DMS 273 (cell line): ENCODE results near the gene SNAPC2.
"Not testable (repeated sequence)": the region's sequence is repeated elsewhere in the genome, so short reads cannot be mapped to it uniquely, and the experiment has no call there.

ENCODE experiments used
- DNase-seq: peaks from one replicate; lab custom pipeline; 2025; ENCODE audit not compliant: unreplicated experiment; lab: John Stamatoyannopoulos, UW

Gene SNAPC2

DNA sequence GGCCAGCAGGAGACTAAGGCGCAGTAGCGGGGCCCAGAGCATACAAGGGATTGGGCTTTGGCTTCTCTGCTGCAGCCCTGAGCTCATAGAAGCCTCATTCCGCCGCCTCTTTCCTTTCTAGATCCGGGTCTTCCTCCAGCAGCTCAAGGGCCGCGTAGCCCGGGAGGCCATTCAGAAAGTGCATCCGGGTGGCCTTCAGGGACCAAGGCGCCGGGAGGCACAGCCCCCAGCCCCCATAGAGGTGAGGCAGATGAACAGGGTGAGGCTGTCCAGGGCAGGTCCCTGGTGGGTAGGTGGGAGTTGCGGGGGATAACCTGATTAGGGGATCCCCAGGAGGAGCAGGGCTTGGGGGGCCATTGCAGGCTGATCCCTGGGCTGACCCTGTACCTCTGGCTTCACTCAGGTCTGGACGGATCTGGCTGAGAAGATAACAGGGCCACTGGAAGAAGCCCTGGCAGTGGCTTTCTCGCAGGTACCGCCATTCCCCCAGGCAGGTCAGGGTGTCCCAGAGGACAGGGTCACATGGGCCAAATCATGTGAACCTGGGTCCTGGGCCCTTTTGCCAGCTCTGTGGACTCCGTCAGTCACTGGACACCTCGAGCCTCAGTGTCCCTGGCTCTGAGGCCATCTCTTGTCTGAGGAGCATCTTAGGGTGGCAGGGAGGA lies 1.3 kb downstream of the SNAPC2 start:
- DNase-seq, result peak; percentile 75

DNA sequence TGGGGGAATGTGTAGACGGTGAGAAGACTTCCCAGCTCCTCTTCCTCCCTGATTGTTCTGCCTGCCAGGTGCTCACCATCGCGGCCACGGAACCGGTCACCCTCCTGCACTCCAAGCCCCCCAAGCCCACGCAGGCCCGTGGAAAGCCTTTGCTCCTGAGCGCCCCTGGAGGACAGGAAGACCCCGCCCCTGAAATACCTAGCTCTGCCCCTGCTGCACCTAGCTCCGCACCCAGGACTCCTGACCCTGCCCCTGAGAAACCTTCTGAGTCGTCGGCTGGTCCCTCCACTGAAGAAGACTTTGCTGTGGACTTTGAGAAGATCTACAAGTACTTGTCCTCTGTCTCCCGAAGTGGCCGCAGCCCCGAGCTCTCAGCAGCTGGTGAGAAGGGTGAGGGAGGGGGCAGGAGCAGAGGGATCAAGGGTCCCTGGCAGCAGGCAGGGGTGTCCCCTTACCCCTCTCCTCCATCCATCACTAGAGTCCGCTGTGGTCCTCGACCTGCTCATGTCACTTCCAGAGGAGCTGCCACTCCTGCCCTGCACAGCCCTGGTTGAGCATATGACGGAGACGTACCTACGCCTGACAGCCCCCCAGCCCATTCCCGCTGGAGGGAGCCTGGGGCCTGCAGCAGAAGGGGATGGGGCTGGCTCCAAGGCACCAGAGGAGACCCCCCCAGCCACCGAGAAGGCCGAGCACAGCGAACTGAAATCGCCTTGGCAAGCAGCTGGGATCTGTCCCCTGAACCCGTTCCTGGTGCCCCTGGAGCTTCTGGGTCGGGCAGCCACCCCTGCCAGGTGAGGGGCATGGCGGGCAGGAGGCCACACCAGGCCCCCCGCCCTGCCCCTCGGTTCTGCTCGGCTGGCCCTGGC lies 2.1 kb downstream of the SNAPC2 start:
- no peak for DNase-seq

DNA sequence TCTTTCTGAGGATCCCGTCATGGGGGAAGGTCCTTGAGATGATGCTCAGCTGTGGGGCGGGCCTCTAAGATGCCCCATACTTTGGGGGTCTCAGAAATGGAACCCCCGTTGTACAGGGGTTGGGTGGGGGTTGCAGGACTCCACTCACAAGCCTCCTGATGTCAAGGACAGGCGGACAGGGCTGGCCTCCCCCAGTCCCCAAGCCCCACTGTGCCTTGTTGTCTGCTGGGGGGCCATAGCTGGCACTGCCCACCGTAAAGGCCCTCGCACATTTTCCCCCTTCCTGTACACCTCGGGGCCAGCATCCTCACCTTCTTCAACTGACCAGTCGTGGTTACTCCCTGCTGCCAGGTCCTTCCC lies 2.7 kb downstream of the SNAPC2 start:
- no peak for DNase-seq

DNA sequence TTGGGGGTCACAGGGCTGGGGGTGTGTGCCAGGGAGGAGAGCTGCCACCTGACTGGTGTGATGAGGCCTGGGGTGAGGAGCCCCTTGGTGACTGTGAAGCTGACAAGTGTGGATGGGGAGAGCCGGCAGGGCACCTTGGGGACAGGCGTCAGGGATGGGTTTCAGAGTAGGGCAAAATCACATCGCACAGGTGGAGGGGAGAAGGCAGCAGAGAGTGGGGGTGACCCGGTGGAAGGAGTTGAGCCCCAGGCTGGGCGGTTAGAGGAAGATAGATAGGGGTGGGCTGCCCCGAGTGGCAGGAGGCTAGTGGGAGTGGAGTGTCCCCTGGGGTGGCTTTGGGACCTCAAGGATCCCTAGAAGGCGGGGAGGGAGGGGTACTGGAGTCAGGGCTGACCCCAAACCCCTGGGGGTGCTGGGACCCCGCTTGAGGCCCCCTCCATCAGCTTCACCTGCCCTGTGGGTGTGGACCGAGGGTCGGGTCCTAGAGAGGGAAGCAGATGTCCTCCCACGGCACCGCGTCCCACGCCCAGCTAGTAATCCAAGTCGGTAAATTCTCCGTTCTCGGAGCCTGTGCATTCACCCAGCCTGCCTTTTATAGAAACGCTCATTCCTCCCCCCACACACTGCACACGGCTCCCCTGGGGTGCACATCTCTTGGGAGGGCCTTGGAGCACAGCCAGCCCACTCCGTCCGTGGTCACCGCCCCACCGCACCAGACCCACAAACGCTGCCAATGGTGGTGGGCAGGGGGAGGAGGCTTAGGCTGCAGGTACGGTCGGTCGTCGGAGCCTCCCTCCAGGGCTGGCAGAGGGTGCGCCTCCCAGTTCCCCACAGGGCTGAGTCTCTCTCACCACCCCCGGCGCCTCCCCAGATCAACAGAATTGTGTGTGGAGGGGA lies 3.4 kb downstream of the SNAPC2 start:
- no peak for DNase-seq

DNA sequence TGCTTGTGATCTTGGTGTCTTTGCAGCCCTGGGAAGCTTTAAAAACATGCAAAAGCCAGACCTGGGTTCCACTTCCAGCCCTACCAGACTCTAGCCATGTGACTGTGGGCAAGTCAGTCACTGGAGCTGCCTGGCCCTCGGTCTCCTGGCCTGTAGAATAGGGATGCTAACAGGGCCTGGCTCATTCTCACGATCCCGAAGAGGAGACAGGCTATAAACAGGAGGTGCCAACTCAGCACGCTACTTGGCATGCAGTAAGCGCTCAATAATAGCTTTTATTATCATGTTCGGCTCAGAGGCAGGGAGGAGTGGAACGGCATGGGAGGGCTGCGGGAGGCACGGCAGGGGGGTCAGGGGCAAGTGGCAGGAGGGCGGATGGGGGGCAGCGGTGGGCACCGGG lies 4.1 kb downstream of the SNAPC2 start:
- DNase-seq, result peak; percentile 35

DNA sequence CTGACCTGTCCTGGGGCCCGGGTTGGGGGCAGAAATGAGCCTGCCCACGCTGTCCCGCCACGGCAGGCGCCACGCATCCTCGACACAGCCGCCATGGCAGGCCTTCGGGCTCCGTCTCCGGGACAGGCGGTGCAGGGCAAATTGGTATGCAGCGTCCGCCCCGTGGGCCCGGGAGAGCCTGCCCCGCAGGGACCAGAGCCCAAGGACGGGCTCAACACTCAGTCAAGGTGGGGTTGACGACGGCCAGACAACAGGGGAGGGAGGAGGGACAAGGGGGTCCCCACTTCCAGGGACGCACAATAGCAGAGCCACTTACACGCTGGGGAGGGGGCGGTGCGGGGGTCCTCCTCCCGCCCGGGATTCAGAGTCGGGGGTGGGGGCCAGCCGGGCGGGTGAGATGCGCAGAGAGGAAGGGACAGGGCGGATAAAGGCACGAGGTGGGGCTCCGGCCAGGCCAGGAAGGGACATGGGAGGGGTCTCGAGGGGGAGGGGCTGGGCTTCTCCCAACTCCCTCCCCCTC lies 4.6 kb downstream of the SNAPC2 start:
- no peak for DNase-seq

DNA sequence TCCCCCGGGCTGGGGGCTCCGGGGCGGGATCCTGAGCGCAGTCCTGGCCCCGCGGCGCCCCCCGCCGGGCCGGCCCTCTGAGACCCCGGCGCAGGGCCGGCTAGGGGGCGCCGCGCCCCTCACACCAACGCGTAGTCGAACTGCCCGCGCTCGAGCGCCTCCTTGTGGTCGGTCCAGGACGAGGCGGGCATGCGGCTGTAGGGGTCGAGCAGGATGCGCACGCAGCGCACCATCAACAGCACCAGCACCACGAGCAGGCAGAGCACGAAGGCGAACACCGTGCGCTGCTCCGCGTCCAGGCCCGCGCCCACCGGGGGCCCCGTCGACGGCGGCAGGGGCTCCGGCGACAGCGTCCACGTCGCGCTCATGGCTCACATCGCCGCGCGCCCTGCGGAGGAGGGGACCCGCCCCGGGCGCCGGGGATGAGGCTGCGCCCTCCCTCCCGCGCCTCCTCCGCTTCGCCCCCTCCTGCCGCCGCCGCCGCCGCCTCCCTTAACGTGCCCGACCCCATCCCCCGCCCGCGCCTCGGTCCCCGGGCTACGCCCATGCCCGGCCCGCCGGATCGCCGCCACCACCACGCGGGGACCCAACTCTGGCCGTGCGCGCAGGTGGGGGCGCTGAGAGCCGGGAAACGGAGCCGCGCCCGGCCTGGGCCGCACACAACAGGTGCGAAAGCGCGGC lies 5.2 kb downstream of the SNAPC2 start:
- DNase-seq, result peak; percentile 91

DNA sequence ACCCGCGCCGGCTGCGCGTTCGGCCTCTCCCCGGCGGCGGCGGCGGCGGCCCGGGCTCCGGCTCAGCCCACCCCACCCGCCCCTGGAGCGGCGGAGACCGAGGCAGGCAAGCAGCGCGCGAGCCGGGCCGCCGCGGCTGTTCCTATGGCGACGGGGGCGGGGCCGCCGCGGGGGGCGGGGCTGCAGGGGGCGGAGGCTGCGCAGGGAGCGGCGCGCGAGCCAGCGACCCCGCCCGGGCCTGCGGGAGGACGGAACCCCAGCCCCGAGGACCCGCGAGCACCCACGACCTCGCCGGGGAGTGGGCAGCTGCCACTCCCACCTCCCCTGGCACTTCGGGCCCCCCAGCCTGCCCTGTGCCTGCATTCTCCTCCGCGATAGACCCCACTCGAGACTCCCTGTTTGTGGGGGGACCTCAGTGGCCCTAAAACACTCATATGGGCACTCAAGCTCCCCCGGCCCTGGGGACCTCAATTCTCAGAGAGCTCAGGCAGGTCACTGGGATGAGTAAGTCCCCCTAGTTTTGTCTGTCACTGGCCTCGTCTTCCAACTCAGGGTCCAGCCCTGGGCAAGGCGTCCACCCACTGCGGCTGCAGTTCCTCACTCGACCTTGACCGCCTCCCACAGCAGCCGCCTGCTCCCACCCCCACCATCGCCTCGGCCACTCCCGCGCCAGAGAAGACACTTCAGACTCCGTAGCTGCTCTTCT lies 6.0 kb downstream of the SNAPC2 start, which contains the start of gene CTXN1:
Gene CTXN1, minus strand, starts transcription at position 115 of the 706 bp plus-strand sequence. CDS start 597 bp downstream, outside the sequence.
- DNase-seq, result peak; percentile 87

DNA sequence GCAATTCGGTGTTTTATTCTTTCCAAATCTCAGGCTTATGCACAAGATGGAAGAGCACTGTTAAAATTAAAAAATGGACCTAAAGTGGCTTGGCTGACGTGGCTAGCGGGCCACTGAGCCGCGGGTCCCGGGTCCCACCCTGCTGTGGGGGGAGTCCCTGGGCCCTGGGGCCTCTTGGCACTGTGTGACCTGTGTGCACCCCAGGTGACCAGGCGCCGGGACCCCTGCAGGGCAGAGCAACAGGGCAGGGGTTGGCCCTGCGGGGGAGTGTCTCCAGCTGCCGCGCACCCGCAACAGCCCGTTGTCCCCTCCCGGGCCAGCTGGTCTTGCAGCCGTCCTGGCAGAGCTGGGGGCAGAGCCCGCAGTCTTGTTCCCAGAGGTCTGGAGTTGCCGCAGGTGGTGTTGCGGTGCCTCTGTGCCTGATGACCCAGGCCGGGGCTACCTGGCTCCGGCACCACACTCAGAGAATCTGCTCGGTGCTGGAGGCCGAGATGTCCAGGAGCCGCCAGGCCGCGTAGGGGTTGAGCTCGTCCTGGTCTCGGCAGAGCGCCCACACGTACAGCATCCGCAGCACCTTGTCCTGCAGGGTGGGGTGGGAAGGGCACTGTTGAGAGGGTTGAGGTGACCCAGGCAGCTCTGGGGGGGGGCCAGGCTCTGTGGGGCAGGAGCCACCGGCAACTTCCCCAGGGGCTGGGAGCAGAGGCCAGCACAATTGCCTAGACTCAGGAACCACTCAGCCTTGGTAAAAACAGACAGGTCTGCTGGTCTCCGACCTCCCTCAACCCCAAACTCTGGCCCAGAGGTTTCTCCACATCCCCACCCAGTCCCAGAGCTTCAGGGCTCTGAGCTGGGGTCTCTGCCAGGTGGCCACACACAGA lies 6.8 kb downstream of the SNAPC2 start:
- DNase-seq, result peak; percentile 77

DNA sequence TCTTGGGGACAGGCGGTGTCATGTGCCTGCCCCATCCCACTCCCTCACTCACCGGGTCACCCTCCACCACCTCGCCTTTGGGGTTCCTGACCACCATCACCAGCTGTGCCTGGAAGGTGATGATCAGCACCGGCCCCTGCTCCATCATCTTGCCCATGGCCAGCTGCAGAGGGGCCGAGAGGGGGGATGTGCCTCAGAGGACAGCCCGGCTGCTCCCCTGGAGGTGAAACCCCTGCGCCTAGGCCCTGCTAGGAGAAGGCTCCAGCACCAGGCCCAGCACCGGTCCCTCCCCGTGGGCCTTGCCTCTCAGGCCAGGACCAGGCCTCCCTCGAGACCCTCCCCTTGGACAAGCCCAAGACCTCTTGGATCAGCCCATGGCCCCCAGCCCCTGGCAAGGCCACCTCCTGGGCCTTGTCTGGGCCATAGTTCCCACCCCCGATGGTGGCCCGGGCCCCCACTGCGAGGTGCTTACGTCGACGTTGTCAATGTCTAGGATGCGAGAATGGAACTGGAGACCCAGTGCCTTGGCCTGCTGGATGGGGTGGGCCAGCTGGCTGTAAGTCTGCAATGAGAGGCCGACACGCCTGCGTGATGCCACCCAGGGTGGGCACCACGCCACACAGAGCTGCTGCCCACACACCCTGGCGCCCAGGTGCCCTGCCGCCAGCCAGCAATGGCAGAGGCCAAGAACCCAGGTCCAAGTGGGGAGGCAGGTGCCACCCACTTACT lies 7.6 kb downstream of the SNAPC2 start:
- DNase-seq, result peak; percentile 45

DNA sequence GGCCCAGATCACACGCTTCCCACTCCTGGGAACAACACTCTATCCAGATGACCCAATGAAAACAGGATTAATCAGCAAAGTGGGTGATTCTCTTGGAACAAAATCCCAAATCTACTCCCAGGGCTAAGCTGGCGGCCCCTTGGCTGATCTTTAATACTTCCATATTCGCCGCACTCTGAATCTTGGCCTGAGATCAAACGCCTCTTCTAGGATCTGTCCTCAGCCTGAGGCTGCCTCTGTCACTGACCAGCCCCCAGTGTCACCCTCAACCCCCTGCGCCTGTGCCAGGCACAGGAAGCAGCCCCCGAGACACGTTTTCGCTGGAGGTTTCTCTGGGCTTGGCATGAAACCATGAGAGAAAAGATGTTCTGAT lies 8.2 kb downstream of the SNAPC2 start:
- peak; percentile 45 for DNase-seq

DNA sequence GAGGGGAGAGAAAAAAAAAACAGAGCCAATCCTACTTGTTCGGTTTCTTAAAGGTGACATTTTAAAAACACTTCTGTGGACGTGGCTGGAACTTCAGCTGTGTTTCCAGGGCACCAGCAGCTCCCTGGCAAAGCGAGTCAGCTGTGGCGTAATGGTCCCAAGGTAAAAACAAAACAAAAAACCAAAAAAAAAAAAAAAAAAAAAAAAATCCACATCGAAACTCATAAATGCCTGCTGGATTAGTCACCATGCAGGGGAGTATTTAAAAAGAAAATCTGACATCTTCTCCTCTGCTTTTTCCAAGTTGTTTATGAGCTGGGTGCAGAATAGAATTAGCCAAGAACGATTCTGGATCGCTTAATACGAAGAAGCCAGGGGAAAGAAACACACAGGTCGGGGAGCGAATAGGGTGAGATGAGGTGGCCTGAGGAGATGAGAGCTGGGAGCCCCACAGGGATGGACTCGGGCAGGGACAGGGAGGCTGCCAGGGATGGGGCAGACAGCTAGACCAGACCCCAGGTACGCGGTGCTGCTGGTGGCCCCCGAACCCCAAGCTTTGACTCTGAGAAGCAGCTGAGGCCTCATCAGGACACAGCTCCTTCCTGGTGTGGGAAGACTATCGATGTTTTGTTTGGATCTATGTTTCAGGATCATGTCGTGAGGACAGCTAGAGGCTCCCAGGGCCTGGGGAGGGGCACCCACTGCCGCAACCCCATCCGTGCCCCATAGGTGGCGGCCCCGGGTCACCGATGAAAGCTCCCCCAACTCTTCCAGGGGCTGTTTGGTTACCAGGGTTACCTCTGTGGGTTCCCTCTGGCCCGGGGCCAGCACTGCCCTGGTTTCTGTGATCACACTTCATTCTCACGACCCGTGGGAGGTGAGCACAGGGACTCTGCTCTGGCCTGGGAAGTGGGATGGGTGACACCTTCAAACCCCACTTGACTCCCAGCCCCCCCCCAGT lies 8.9 kb downstream of the SNAPC2 start:
- peak; percentile 85 for DNase-seq

DNA sequence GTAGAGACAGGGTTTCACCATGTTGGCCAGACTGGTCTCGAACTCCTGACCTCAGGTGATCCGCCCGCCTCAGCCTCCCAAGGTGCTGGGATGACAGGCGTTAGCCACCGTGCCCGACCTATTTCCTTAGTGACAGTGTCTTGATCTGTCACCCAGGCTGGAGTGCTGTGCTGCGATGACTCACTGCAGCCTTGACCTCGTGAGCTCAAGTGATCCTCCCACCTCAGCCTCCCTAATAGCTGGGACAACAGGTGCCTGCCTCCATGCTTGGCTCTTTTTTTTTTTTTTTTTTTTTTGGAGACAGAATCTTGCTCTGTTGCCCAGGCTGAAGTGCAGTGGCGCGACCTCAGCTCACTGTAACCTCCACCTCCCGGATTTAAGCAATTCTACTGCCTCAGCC lies 9.9 kb downstream of the SNAPC2 start:
- not testable (repeated sequence) for DNase-seq

DNA sequence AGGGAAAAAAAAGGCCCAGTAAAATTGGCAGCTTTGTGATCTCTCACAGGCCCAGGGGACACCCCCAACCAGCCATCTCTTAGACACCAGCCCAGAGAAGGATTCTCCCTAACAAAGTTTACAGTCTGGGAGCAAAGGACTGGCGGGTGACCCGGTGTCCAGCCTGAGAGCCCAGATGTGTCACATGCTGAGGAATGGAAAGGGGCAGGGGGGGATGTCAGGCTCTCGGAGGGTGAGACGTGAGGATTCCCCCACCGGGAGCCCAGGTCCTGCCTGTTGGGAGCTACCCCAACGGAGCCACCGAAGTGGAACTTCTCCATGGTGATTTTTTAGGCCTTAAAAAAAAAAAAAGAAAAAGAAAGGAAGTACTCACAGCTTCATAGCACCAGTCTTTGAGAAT lies 10.6 kb downstream of the SNAPC2 start:
- DNase-seq, result no peak

DNA sequence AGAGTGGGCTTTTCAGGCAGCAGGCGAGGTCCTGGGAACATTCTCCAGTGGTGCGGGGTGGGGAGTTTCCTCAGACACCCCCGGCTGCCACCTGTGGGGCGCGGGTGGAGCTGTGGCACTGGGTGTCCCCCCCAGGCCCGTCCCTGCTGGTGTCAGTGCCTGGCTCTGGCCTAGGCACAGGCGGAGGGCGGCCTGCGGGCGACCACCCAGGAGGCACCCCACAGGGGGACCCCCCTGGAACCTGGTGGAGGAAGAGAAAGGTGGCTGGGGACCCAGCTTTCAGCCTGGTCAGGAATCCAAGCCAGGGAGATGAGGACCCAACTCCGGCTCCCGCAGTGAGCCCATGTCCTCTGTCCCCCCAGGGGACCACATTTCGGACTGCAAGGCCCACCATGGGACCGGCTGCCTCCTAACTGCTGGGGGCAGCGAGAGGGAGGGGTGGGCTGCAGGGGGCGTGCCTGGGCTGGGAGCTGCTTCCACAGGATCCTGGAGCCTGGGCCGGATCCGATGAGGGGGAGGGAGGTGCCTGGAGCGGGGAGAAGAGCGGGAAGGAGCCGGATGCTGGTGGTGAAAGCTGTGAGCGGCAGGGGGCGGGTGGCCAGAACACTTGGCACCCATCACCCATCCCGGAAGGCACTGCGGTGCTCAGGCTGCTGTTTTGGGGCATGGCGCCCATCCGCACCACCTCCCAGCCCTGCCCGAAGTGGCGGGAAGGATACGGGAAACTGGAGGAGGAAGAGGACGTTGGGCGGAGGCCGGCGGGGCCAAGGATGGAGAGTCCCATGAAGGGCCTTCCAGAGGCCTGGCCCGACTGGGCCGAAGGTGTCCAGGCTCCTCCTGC lies 11.3 kb downstream of the SNAPC2 start:
- no peak for DNase-seq

DNA sequence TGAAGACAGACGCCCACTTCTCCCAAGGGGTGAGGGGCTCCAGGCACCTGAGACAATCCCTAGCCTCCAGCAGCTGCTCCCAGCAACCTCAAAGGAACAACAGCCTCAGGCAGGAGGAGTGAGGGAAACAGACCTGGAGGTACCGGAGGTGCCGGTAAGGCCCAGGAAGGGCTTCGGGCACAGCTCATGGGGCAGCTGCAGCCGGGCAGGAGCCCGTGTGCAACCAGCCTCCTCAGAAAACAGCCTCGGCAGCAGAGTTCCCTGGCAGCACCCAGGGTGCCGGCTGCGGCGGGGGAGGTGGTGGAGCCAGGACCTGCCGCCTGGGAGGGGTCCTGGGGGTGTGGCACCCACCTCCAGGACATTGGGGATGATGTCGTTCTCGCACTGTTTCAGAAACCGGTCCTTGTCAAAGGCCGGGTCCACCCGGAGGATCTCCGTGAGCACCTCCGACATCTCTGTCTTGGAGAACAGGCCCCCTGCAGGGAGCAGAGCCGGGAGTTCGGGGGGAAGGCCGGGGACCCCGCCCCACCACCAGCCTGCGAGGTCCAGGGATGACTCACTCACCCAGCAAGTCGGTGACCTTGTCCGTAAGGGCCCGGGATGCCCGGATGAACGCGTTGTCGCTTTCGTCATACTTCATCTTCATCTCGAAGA lies 12.3 kb downstream of the SNAPC2 start:
- no peak for DNase-seq
